H1 (cell line): ENCODE data around the gene HIVEP3. TPM values are rescaled to one million over a fixed set of nuclear protein-coding genes. Genes with fewer than 3 reads are reported as not detected.

ENCODE experiments used
- CTCF ChIA-PET: fragments of 300-600 bp; sonication (Branson Sonifier 250); formaldehyde crosslinking; loops from one replicate; lab custom pipeline; 2021; ENCODE audit not compliant: partially characterized antibody; lab: Charles Lee
- POLR2A ChIA-PET: fragments of 300-600 bp; sonication (Branson Sonifier 250); formaldehyde crosslinking; loops from one replicate; lab custom pipeline; 2021; ENCODE audit warnings: inconsistent platforms; ENCODE audit not compliant: partially characterized antibody; lab: Charles Lee
- DNase-seq, 2 experiments: peaks; one replicate each; pipeline versions ENCODE4 v3.0.0 to v3.0.0-alpha.2; 2010 to 2022; ENCODE audit warnings: low spot score in 2 of 2, low read depth in 1 of 2, mixed read lengths in 1 of 2
- FAIRE-seq: peaks from 2 replicates; lab custom pipeline; 2011; peaks lifted over from hg19 to GRCh38; lab: Jason Lieb, UNC
- H2AFZ ChIP-seq: 2 replicates; pipeline ENCODE4 v1.8.1; 2012; ENCODE audit warnings: low read length, inconsistent platforms
- H2AK5ac ChIP-seq: 2 replicates; pipeline ENCODE4 v1.6.1; 2013; ENCODE audit warnings: low read depth, low read length
- H2BK120ac ChIP-seq: replicated peaks from 2 replicates; pipeline ENCODE3; 2013; ENCODE audit warnings: low read depth, low read length, inconsistent platforms
- H2BK12ac ChIP-seq: 2 replicates; pipeline ENCODE4 v1.6.1; 2013; ENCODE audit warnings: low read depth, low read length
- H2BK15ac ChIP-seq: 2 replicates; pipeline ENCODE4 v1.6.1; 2013; ENCODE audit warnings: low read length
- H2BK20ac ChIP-seq: 2 replicates; pipeline ENCODE4 v1.6.1; 2013; ENCODE audit warnings: low read length
- H2BK5ac ChIP-seq: 2 replicates; pipeline ENCODE4 v1.6.1; 2013; ENCODE audit warnings: low read depth, low read length
- H3K14ac ChIP-seq: 2 replicates; pipeline ENCODE4 v1.6.1; 2013; ENCODE audit warnings: inconsistent platforms; ENCODE audit not compliant: insufficient read length
- H3K18ac ChIP-seq: 2 replicates; pipeline ENCODE4 v1.6.1; 2013; ENCODE audit warnings: low read length; ENCODE audit errors: extremely low read depth
- H3K23ac ChIP-seq: 2 replicates; pipeline ENCODE4 v1.6.1; 2013; ENCODE audit warnings: inconsistent platforms; ENCODE audit not compliant: insufficient read length
- H3K23me2 ChIP-seq: 2 replicates; pipeline ENCODE4 v1.6.1; 2013; ENCODE audit warnings: low read depth, low read length
- H3K27ac ChIP-seq: 2 replicates; pipeline ENCODE4 v1.6.1; 2011; ENCODE audit warnings: low read depth, low read length, inconsistent platforms
- H3K27me3 ChIP-seq, 4 experiments: replicated peaks in 1 of 4; 1 replicate in 1 of 4; 2 replicates in 3 of 4; pipeline versions ENCODE4 v1.6.1 to v1.8.1; 2011 to 2013; ENCODE audit warnings: low read length in 3 of 4, mild to moderate bottlenecking in 3 of 4, inconsistent platforms in 2 of 4, mixed read lengths in 2 of 4, moderate library complexity in 1 of 4; ENCODE audit not compliant: control insufficient read depth in 3 of 4, insufficient read depth in 3 of 4; ENCODE audit errors: extremely low read depth in 1 of 4
- H3K36me3 ChIP-seq, 4 experiments: 2 replicates each; pipeline versions ENCODE4 v1.6.1 to v1.8.1; 2011 to 2013; ENCODE audit warnings: mild to moderate bottlenecking in 4 of 4, low read length in 3 of 4, moderate library complexity in 2 of 4, control low read depth in 1 of 4, inconsistent platforms in 1 of 4; ENCODE audit not compliant: insufficient read depth in 4 of 4, control insufficient read depth in 2 of 4
- H3K4ac ChIP-seq: replicated peaks from 2 replicates; pipeline ENCODE3; 2013; ENCODE audit warnings: low read length, low read depth, mixed read lengths, inconsistent platforms; ENCODE audit not compliant: insufficient read length
- H3K4me1 ChIP-seq, 4 experiments: replicated peaks in 1 of 4; 1 replicate in 1 of 4; 2 replicates in 3 of 4; pipeline versions ENCODE4 v1.6.1 to v1.8.1; 2011 to 2013; ENCODE audit warnings: low read length in 3 of 4, inconsistent platforms in 2 of 4, mixed read lengths in 1 of 4; ENCODE audit not compliant: insufficient read depth in 4 of 4, control insufficient read depth in 3 of 4
- H3K4me2 ChIP-seq, 2 experiments: 2 replicates each; pipeline versions ENCODE4 v1.6.1 to v1.8.1; 2011 to 2013; ENCODE audit warnings: low read depth in 2 of 2, low read length in 2 of 2, control low read depth in 1 of 2, inconsistent platforms in 1 of 2, mild to moderate bottlenecking in 1 of 2; ENCODE audit not compliant: insufficient read depth in 1 of 2
- H3K4me3 ChIP-seq, 4 experiments: fragments of 200-600, 300-600 bp in 1 of 4; sonication (generic), shearing (Covaris generic), sonication (Bioruptor Twin) in 1 of 4; 2 replicates each; pipeline versions ENCODE4 v1.5.1 to v1.8.1; 2011 to 2016; ENCODE audit warnings: low read length in 4 of 4, low read depth in 3 of 4, control low read depth in 2 of 4, inconsistent platforms in 2 of 4, mild to moderate bottlenecking in 2 of 4, mixed read lengths in 1 of 4, moderate library complexity in 1 of 4; ENCODE audit not compliant: insufficient read depth in 2 of 4; ENCODE audit errors: extremely low read depth in 1 of 4
- H3K56ac ChIP-seq: replicated peaks from 2 replicates; pipeline ENCODE3; 2013; ENCODE audit warnings: low read depth, mild to moderate bottlenecking, mixed read lengths, low read length, inconsistent platforms; ENCODE audit not compliant: insufficient read length
- H3K79me1 ChIP-seq: 2 replicates; pipeline ENCODE4 v1.6.1; 2013; ENCODE audit warnings: low read depth, low read length, control low read depth
- H3K79me2 ChIP-seq, 2 experiments: 2 replicates each; pipeline versions ENCODE4 v1.6.1 to v1.8.1; 2012 to 2013; ENCODE audit warnings: low read length in 2 of 2, mild to moderate bottlenecking in 2 of 2, inconsistent platforms in 1 of 2; ENCODE audit not compliant: insufficient read depth in 2 of 2, control insufficient read depth in 1 of 2
- H3K9ac ChIP-seq, 4 experiments: replicated peaks in 1 of 4; 1 replicate in 1 of 4; 2 replicates in 3 of 4; pipeline versions ENCODE4 v1.6.1 to v1.8.1; 2011 to 2013; ENCODE audit warnings: low read depth in 3 of 4, low read length in 3 of 4, control low read depth in 2 of 4, mild to moderate bottlenecking in 2 of 4, moderate library complexity in 2 of 4, inconsistent platforms in 1 of 4; ENCODE audit errors: extremely low read depth in 1 of 4
- H3K9me3 ChIP-seq, 2 experiments: 2 replicates each; pipeline versions ENCODE4 v1.6.1 to v1.8.1; 2012 to 2013; ENCODE audit warnings: mild to moderate bottlenecking in 2 of 2, moderate library complexity in 2 of 2, control low read depth in 1 of 2, inconsistent platforms in 1 of 2, low read depth in 1 of 2, low read length in 1 of 2, mixed read lengths in 1 of 2; ENCODE audit not compliant: insufficient read depth in 2 of 2
- H4K20me1 ChIP-seq, 2 experiments: replicated peaks in 1 of 2; 2 replicates each; pipeline versions ENCODE3 to v1.8.1; 2011 to 2013; ENCODE audit warnings: inconsistent platforms in 2 of 2, low read length in 2 of 2, mild to moderate bottlenecking in 1 of 2; ENCODE audit not compliant: insufficient read depth in 2 of 2, control insufficient read depth in 1 of 2
- H4K5ac ChIP-seq: 2 replicates; pipeline ENCODE4 v1.6.1; 2013; ENCODE audit warnings: low read length, low read depth, mixed read lengths, inconsistent platforms; ENCODE audit not compliant: insufficient read length
- H4K8ac ChIP-seq: 2 replicates; pipeline ENCODE4 v1.8.0; 2013; ENCODE audit warnings: mild to moderate bottlenecking, moderate library complexity, low read length, inconsistent platforms; ENCODE audit not compliant: insufficient read depth; ENCODE audit errors: extremely low read depth
- H4K91ac ChIP-seq: replicated peaks from 2 replicates; pipeline ENCODE3; 2013; ENCODE audit warnings: low read length, mixed read lengths, inconsistent platforms; ENCODE audit not compliant: insufficient read length
- BACH1 ChIP-seq: IDR thresholded peaks from 2 replicates; pipeline ENCODE4 v1.6.1; 2012; ENCODE audit warnings: low read length, improper control_type of control experiment
- CTBP2 ChIP-seq: IDR thresholded peaks from 2 replicates; pipeline ENCODE4 v1.7.0; 2011; ENCODE audit warnings: borderline replicate concordance, mild to moderate bottlenecking, moderate library complexity, mixed read lengths, low read length; ENCODE audit not compliant: insufficient read depth, insufficient read length
- EGR1 ChIP-seq: IDR thresholded peaks from 2 replicates; pipeline ENCODE4 v1.6.1; 2011; ENCODE audit warnings: low read depth, low read length, borderline replicate concordance
- SIN3A ChIP-seq, 2 experiments: IDR thresholded peaks in 1 of 2; conservative IDR thresholded peaks in 1 of 2; 2 replicates each; pipeline ENCODE4 v1.6.1; 2011 to 2012; ENCODE audit warnings: low read length in 2 of 2, improper control_type of control experiment in 1 of 2, low read depth in 1 of 2, mild to moderate bottlenecking in 1 of 2
- SP1 ChIP-seq: IDR thresholded peaks from 2 replicates; pipeline ENCODE4 v1.6.1; 2011; ENCODE audit warnings: low read depth, low read length
- TAF7 ChIP-seq: optimal IDR thresholded peaks from 2 replicates; pipeline ENCODE3; 2011; ENCODE audit warnings: low read depth, mild to moderate bottlenecking, inconsistent platforms, low read length, moderate library complexity, borderline replicate concordance
- WGBS, 2 experiments: shearing (Covaris generic) in 1 of 2; methylation state at CpG; one replicate each; pipeline versions ENCODE4 v1.1.6 to v1.1.7; 2013 to 2015; ENCODE audit warnings: low lambda C conversion rate in 2 of 2, mixed read lengths in 2 of 2, inconsistent platforms in 1 of 2, low coverage in 1 of 2, missing lambda C conversion rate in 1 of 2; ENCODE audit not compliant: insufficient replicate concordance in 2 of 2, insufficient coverage in 1 of 2, insufficient read length in 1 of 2; ENCODE audit errors: extremely low coverage in 1 of 2, missing lambda C conversion rate in 1 of 2; 5-methylcytosine and 5-hydroxymethylcytosine counted together
- polyA plus RNA-seq, 7 experiments: library from polyadenylated mRNA; depleted of rRNA in 3 of 7; stranded (reverse) in 5 of 7; unstranded in 2 of 7; fragments of >200 nt in 5 of 7; fragments of 200-250 nt in 2 of 7; gene quantifications; 1 replicate in 5 of 7; 2 replicates in 1 of 7; 4 replicates in 1 of 7; pipeline versions ENCODE4 v1.2.1 to v1.2.3, GENCODE V29; 2011 to 2013; ENCODE audit warnings: missing spikeins in 2 of 7, mixed read lengths in 2 of 7
- total RNA-seq: library from RNA; stranded (reverse); fragmentation: NEBNext Ultra II Directional; extraction: Animal tissue kit (Norgen Biotek cat#: 25700); gene quantifications from 2 replicates; pipeline ENCODE4 v1.2.1, GENCODE V29; 2021

The HIVEP3 gene
- total and polyA plus RNA-seq, 2 of the 8 experiments (the other 6 are each of a cell fraction or from before 2014, with no cell fraction given), result 0.24 to 0.69 TPM

GRCh38 chr1:41955461-41956159, 36.9 kb upstream of the HIVEP3 start:
- FAIRE-seq (no peak), DNase-seq (peak in 1 of 2 experiments; percentile 2)
- H3K4me1 ChIP-seq, result peaks cover 2 to 8% (median 5%) of the 10 kb centered on the region in 4 experiments; a peak in 5 of 7 replicates
- H3K56ac ChIP-seq, result no peak overlapping the region
- no peak overlapping the region for H2AFZ ChIP-seq
- no peak overlapping the region for H3K14ac ChIP-seq
- no peak overlapping the region for H3K9ac ChIP-seq
- no peak overlapping the region for H3K18ac ChIP-seq
- no peaks in the 10 kb centered on the region for H3K36me3 ChIP-seq
- no peak overlapping the region for H2AK5ac ChIP-seq
- H3K23ac ChIP-seq, result no peak overlapping the region
- H3K27ac ChIP-seq, result no peak overlapping the region
- no peak overlapping the region for H2BK120ac ChIP-seq
- 89% methylated on average over 9 of the region's 9 CpGs; no CpG with 5 or more reads in 1 of the 2 experiments for WGBS, 2 experiments
- no peak overlapping the region for H4K91ac ChIP-seq
- no peaks in the 10 kb centered on the region for H4K20me1 ChIP-seq
- H3K23me2 ChIP-seq, result no peaks in the 10 kb centered on the region
- ChIA-PET CTCF (no interaction called here), POLR2A (no interaction called here)
- no peaks in the 10 kb centered on the region for H3K9me3 ChIP-seq
- no peak overlapping the region for H3K4ac ChIP-seq
- H4K5ac ChIP-seq, result no peak overlapping the region
- H2BK12ac ChIP-seq, result no peak overlapping the region
- no peak overlapping the region for H3K4me2 ChIP-seq
- no peak overlapping the region for H3K4me3 ChIP-seq
- H3K79me2 ChIP-seq, result no peaks in the 10 kb centered on the region
- no peak overlapping the region for H4K8ac ChIP-seq
- no peaks in the 10 kb centered on the region for H3K79me1 ChIP-seq
- peaks cover 0 to 2% (median 0%) of the 10 kb centered on the region in 4 experiments; a peak in 1 of 7 replicates for H3K27me3 ChIP-seq
- no peak overlapping the region for H2BK20ac ChIP-seq
- H2BK5ac ChIP-seq, result no peak overlapping the region
- TF ChIP-seq SP1, result no peak
- TF ChIP-seq EGR1, result no peak
- TF ChIP-seq SIN3A (conservative IDR thresholded peaks at IDR 0.05 in 1 of 2, IDR thresholded peaks at IDR 0.05 in 1 of 2; ENCODE audit: low read depth in 1 of 2, low read length in 2 of 2), result no peak
- TF ChIP-seq CTBP2, result no peak
- no peak for TF ChIP-seq BACH1
- no peak for TF ChIP-seq TAF7
- no peak overlapping the region for H2BK15ac ChIP-seq
